GM18861 (cell line): Measurements from ENCODE around the gene SFTPA2.
"Not testable (repeated sequence)": the region's sequence is repeated elsewhere in the genome, so short reads cannot be mapped to it uniquely, and the experiment has no call there.

Source experiments
- ATAC-seq: cut with Tn5 transposase; IDR thresholded peaks from one replicate; pipeline ENCODE4 v1.9.1; 2021; ENCODE audit not compliant: unreplicated experiment

SFTPA2 gene

DNA sequence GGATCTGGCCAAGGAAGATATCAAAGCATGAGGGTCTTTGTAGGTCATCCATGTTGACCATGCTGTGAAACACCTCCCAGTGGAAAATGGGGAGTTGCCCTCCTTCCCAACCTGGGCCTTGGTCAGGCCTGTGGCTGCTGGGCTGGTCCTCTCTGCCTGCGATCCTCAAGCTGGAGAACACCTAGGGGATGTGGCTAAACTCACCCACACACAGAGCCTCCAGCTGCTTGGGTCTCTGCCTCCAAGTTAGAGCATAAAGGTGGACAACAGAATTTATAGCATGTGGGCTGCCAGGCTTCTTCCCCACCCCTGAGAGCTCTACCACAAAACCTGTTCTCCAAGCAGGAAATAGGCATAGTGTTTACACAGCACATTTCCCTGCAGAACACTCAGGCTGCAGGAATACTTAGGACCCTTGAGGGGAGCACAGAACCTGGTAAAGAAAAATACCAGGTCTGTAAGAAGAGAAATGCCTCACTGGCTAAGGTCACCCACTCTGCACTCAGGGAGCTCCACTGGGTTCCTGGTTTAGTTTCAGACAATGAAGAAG is at the start of gene SFTPA2:
Gene SFTPA2 (minus strand): TSS at position 248 of the 550 bp plus-strand sequence. CDS start 924 bp downstream, outside the sequence.
- ATAC-seq: no peak

DNA sequence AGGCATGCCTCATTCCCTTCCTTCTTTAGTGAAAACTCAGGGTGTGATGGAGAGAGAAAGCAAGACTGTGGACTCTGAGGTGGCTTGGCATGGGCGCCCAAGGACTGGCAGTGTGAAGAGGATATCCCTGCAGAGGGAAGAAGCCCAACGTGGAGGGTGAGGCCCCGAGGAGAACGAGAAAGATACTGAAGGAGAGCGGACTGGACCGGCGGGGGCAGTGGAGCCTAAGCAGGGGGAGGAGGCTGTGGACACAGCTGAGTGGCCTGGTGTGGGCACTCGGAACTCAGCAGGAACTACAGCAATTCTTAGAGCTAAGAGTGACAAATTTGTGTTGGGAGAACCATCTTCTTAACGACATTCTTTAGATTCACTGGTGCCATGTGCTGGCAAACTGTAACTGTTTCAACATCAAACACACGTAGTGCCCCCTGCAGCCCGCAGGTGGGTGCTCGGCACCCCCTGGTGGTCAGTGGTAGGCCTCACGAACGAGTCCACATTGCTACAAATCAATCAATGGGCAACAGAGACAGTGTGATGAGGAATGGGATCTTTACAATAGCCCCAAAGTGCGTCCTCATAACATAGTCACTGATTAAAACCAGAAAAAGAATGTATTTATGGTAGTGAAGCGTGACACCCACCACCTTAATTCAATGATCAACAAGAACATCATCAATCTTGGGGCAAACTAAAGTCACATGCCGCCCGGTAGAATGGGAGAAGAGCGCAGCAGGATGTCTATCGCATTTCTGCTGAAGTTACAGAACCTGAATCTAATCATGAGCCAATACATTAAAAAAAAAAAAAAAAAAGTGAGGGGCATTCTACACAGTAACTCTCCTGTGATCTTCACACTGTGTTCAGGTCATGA is 48.5 kb upstream of the SFTPA2 start:
- ATAC-seq: no peak

DNA sequence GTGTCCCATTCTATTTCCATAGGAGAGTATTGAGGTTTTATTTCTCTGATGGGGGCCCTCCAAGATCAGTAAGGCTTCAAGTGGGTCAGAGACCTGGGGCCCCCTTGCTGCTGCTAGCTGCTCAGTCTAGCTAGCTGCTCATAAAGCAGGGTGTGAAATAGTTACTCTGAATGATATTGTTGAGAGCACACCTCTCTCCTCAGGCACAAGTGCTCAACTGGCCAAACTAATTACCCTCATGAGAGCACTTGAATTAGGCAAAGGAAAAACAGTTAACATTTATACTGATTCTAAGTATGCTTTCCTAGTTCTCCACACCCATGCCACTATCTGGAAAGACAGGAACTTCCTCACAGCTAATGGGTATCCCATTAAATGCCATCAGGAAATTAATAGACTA is 45.1 kb upstream of the SFTPA2 start:
- no peak for ATAC-seq

DNA sequence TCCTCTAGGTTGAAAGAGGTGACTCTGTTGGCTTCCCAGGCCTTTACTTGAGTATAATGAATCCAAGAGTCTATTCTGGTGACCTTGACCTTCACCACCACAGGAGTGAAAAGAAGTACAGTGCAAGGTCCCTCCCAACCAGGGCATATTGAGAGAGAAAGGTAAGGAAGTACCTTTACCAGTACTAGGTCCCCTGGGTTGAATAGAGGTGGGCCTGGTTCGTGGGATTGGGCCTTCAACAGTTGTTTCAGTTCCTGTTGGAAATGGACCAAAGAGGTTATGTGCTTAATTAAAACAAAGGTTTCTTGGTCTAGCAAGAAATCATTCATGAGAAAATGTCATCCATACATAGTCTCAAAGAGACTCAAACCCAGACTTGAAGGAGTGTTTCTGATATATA is 44.1 kb upstream of the SFTPA2 start:
- ATAC-seq: no peak

DNA sequence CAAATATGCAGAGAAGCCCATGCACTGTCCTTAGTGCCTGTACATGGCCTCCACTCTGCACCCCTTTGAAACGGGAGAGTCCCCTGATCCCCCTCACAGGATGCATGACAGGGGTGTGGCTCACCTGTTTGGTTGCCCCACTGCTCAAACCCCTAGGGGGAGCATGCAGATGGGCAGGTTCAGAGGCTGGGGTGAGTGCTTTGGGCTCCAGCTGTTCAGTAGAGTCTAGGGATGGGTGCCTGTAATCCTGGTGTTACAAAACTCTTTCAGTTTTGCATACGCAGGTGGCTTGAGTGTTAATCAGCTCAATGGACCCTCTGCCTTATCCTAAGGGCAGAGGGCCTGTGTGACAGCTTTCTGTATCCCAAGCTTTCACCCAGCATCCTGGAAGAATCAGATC is 42.7 kb upstream of the SFTPA2 start:
- no peak for ATAC-seq

DNA sequence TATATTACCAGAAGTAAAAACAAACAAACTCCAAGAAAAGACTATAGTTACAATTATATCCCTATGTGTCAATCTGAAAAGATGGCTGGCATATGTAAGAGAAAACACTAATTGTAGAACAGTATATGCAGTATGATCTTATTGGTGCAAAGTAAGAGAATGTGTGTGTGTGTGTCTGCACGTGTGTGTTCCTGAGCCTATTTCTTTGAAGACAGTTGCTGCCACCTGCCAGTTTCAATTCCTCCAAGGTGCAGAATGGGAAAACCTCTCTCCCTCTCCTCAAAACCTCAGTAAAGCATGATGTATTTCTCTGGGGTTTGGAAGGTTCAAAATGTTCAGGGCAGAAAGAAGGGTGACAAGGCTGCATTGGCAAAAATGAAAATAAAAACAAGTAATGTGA is 41.7 kb upstream of the SFTPA2 start:
- no peak for ATAC-seq

DNA sequence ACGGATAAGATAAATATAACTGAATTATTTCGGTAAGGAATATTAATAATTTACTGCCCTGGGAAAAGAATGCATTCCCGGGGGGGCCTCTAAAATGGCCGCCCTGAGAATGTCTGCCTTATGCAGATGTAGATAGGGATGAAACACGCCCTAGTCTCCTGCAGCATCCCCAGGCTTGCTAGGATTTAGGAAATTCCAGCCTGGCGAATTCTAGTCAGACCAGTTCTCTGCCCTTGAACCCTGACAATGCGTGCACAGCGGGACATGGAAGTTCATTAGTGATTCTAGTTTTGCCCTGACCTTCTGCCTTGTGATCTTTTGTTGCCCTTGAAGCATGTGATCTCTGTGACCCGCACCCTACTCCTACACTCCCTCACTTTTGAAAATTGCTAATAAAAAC is 39.4 kb upstream of the SFTPA2 start:
- ATAC-seq: not testable (repeated sequence)

DNA sequence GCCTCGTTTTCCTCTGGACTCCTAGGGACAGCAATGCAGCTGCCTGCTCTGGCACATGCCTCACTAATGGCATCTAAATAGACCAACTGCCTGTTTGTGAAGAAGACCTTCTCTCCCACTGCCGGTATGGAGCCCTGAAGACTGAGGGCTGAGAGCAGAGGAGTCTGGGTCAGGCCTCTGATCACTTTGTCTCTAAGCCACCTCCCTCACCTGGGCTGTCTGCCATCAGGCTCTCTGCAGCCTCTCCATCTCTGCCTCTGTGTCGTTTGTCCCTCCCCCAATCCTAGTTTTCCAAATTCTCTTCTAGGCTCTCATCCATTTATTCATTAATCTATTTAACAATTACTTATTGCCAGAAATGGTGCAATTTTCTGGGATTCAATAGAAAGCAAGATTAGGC is 35.3 kb upstream of the SFTPA2 start:
- ATAC-seq: no peak

DNA sequence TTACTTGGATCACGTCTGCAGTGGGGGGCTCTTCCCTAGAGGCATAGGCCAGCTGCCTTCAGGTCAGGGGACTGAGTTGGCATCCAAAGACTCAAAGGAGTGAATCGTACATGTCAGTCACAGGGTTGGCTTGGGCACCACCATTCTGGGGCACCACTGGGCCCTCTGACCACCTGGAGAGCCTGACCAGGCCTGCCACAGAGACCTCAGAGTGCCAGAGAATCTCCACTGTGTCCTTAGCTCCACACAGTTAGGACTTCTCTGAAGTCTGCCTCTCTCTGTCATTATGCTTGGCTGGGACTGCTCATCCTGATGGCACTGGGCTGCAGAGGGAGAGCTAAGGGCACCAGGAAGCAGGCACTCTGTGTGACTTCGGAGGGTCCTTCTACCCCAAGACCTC is 34.4 kb upstream of the SFTPA2 start:
- not testable (repeated sequence) for ATAC-seq

DNA sequence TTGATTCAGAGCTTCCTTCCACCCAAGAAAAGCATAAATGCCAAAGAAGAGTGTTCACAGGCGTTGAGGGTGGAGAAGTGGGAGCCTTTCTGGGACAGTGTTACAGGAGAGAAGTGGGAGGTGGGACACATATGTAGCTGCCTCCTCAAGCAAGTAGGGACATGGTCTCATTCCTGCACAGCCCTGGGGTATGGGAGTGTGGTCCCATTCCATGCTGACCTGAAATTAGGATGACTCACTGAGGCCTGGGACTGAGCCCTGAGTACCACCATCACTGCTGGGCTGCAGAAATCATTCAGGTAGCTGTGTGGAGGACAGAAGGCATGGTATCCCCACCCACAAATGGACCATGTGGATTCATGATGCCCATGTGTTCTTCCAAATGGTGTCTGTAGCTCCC is 33.2 kb upstream of the SFTPA2 start:
- no peak for ATAC-seq

DNA sequence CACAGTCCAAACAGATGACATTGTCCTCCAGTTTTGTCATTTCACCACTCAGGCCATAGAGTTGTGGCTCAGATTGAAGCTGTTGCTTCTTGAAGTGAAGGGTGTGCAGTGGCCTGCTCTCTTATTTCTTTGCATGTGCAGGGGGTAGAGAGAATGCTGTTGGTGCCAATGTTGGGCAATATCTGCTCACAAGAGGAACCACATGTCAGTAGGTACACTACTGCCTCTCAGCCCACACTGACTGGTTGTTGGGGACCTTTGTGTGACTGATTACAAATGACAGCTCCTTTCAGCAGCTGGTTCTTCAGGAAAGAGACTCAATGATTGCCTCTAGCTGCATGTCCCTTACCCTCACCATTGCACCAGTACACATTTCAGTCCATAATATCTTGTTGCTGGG is 28.6 kb upstream of the SFTPA2 start:
- no peak for ATAC-seq

DNA sequence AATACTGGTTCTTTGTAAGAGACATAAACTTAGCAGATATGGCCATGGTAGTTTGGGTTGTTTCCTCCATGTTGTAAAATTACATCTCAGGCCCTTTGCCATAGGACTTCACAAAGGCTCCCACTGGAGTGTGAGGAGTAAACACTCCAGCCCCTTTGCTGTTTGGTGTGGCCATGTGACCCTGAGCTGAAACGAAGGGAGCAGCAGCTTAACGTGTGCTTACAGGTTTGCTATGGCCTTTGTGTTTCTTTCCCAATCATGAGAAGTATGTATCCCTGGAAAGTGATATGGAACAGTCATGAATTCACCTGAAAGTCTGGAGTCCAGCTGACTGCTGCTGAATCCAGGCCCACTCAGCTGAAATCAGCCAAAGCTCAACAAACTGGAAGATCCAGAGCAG is 26.7 kb upstream of the SFTPA2 start:
- ATAC-seq: no peak

DNA sequence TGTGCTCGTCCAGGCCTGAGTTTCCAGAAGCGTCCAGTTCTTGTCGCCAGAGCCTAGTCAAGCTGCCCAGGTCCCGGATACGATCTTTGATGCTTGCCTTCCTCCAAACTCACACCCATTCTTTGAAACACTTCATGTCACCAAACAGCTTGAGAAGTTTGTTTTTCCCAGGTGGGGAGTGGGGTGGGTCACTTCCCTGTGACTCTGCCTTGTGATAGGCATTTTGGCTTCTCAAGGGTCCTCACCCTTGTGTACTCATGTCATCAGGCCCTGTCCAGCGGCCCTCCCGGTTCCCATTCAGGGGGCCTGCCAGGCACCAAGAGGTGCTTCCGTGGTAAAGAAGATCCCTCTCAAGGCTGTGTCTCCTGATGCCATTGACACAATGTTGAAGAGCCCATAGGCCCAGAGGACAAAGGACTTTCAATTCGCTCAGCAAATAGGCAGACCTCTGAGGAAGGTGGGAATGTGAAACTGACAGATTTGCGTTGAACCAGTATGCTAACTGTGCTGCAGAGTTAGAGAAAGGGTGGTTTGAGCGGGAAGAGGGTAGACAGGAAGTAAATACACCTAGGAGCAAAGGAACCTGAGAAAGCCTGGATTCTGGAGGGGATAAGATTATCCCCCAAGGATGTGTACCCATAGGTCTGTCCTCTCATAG is 25.8 kb upstream of the SFTPA2 start:
- ATAC-seq: no peak

DNA sequence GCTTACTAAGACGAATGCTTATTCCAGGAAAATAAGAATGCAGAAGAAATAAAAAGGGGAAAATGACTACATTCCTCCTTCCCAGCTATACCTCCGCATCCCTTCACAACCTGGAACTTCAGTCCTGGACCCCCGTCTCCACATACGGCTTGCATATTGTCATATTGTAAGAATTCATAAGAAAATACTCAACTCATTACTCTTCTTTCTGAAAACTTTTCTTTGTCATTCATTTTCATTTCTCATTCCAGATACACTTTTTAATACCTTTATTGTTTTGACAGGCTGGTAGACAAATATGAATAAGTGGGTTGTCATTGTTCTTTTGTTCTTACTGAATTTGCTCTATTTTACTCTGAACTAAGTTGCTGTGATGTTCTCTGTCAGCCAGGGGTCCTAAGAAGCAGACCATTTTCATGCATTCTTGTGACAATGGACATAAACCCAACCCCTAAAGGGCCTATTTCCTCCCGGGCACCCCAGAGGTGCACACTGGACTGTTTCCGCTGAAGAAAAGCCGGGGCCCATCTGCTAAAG is 23.3 kb upstream of the SFTPA2 start:
- no peak for ATAC-seq

DNA sequence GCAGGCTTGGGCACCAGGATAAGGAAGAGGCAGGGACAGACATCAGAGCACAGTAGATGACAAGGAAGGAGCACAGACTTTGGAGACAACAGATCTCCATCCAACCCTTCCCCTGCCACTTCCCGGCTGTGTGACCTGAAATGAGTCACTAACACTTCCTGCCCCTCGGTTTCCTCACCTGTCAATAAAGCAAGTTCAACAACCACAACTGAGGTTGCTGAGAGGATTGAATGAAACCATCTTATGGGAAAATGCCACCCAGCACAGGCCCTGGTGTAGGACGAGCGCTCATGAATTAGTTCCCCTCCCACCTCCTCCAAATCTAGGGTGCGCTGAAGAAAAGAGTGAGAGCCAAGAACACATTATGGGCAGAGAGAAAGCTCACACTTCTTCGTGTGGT is 22.7 kb upstream of the SFTPA2 start:
- ATAC-seq: not testable (repeated sequence)

DNA sequence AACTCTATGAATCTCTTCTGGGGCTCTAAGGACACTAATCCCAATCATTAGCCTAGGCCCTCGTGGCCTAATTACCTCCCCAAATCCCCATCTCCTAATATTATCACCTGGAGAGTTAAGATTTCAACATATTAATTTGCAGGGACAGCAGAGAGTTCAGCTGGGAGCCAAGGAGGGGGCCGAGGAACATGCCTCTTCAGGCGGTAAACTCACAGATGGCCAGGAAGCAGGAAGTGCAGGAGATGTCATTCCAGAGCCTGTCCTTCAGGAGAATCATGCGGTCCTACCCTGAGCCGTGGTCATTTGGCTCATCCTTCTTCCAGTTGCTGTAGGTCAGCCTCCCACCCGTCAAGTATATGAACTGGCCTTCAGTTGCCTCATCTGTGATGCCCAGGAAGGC is 21.9 kb upstream of the SFTPA2 start:
- ATAC-seq: no peak

DNA sequence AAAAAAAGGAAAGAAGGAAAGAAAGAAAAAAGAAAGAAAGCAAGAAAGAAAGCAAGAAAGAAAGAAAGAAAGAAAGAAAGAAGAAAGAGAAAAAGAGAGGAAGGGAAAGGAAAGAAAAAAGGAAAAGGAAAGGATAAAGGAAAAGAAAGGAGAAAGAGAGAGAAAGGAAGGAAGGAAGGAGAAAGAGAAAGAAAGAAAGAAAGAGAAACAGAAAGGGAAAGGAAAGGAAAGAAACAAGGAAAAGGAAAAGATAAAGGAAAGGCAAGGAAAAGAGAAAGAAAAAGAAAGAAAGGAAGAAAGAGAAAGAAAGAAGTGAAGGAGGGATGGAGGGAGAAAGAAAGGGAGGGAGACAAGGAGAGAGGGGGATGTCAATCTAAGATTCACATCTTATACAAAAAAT is 20.8 kb upstream of the SFTPA2 start:
- no peak for ATAC-seq

DNA sequence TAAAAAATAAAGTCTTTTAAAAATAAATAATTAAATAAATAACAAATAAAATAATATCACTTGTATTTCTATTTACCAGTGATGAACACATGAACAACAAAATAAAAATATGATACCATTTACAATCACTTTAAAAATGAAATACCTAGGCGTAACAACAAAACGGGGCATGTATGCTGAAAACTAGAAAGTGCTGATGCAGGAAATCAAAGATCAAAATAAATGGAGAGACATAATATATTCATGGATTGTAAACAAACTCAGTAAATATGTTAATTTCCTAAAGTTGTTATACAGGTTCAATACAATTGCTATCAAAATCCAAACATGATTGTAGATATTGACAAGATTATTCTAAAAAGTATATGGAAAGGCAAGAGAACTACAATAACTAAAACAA is 19.2 kb upstream of the SFTPA2 start:
- ATAC-seq: no peak

DNA sequence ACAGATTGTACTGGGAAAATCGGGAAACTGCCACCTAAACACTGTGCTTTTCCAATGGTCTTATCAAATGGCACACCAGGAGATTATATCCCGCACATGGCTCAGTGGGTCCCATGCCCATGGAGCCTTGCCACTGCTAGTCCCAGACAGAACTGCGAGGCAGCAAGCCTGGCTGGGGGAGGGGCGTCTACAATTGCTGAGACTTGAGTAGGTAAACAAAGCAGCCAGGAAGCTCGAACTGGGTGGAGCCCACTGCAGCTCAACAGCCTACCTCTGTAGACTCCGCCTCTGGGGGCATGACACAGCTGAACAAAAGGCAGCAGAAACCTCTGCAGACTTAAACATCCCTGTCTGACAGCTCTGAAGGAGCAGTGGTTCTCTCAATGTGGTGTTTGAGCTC is 10.4 kb upstream of the SFTPA2 start:
- ATAC-seq: not testable (repeated sequence)

DNA sequence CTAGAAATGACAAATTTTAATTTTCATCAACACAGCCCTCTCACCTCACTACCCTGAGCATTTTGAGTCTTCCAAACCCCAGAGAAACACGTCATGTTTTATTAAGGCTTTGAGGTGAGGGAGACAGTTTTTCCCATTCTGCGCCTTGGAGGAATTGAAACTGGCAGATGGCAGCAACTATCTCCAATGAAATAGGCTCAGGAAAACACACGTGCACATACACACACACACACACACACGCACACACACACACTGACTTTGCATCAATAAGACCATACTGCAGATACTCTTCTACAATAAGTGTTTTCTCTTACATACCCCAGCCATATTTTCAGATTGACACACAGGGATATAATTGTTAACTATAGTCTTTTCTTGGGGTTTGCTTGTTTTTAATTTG is 3.2 kb upstream of the SFTPA2 start:
- no peak for ATAC-seq

DNA sequence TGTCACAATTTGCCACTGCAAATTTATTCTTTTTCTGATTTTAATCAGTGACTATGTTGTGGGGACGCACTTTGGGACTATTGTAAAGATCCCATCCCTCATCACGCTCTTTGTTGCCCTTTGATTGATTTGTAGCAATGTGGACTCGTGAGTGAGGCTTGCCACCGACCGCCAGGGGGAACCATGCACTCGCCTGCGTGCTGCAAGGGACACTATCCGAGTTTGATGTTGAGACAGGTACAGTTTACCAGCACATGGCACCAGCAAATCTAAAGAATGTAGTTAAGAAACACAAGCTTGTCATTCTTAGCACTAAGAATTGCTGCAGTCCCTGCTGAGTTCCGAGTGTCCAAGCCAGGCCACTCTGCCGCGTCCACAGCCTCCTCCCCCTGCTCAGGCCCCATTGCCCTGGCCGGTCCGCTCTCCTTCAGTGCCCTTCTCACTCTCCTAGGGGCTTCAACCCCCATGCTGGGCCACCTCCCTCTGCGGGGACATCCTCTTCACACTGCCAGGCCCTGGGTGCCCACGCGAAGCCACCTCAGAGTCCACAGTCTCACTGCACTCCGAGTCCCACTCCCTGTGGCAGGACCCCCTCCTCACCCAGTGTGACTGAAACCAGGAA is 2.0 kb upstream of the SFTPA2 start:
- ATAC-seq: no peak

DNA sequence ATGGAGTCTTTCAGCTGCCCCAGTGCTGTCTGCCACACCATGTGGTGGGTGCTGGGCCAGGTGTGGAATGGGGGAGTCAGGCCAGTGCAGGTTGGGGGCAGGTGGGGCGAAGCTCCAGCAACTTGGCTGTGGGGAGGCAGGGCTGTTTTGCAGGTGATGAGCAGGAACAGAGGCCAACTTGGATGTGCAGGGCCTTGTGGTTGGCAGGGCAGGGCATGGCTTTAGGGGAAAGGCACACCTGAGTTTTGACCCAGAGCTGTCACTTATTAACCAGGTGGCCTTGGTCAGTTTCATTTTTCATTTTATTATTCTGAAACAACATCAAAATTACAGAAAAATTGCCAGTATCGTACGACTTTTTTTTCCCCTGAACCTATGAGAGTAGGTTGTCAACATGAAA is 1.1 kb upstream of the SFTPA2 start:
- no peak for ATAC-seq
